Esophagus squamous epithelium (tissue), 5 donors: ENCODE measurements around the gene TLK1. TPM values are rescaled to one million over a fixed set of nuclear protein-coding genes. Genes with fewer than 3 reads are reported as not detected.

Experiments
- DNase-seq: peaks from one replicate; lab custom pipeline; 2025; lab: John Stamatoyannopoulos, UW
- H3K27ac ChIP-seq, 4 donors: fragments of 200-600 bp; sonication (generic); one replicate each; pipeline ENCODE4 v1.5.1; 2016 to 2019; ENCODE audit warnings: mild to moderate bottlenecking in 1 of 4
- H3K27me3 ChIP-seq, 4 donors: fragments of 200-600 bp; sonication (generic); 1 replicate in 3 of 4; 2 replicates in 1 of 4; pipeline versions ENCODE4 v1.5.1 to v1.6.0; 2017 to 2021; ENCODE audit warnings: antibody characterized with exemption in 1 of 4
- H3K36me3 ChIP-seq, 3 donors: fragments of 200-600 bp; sonication (generic); one replicate each; pipeline ENCODE4 v1.5.1; 2016 to 2019
- H3K4me1 ChIP-seq, 3 donors: fragments of 200-600 bp; sonication (generic); one replicate each; pipeline ENCODE4 v1.5.1; 2017 to 2019
- H3K4me3 ChIP-seq, 4 donors: fragments of 200-600 bp; sonication (generic); 1 replicate in 3 of 4; 2 replicates in 1 of 4; pipeline ENCODE4 v1.5.1; 2016 to 2019; ENCODE audit warnings: mild to moderate bottlenecking in 2 of 4, moderate library complexity in 1 of 4
- H3K9me3 ChIP-seq, 3 donors: fragments of 200-600 bp; sonication (generic); one replicate each; pipeline ENCODE4 v1.5.1; 2016 to 2019
- CTCF ChIP-seq, 6 experiments: fragments of 450-650 bp in 4 of 6; fragments of 200-600 bp in 2 of 6; sonication (generic) in 2 of 6; IDR thresholded peaks; one replicate each; pipeline ENCODE4 v1.5.1; 2016 to 2019; ENCODE audit warnings: antibody characterized with exemption in 6 of 6, mild to moderate bottlenecking in 4 of 6, moderate library complexity in 4 of 6
- POLR2A ChIP-seq, 4 donors: fragments of 450-650 bp; IDR thresholded peaks; one replicate each; pipeline ENCODE4 v1.6.1; 2017; ENCODE audit warnings: antibody characterized with exemption in 4 of 4, mild to moderate bottlenecking in 4 of 4, moderate library complexity in 3 of 4
- WGBS, 2 donors: methylation state at CpG; one replicate each; pipeline ENCODE4 v1.1.5; 2018; 5-methylcytosine and 5-hydroxymethylcytosine counted together
- intact Hi-C: fragments of 100-400 bp; cut with DNase I; formaldehyde crosslinking; loops from one replicate; pipeline ENCODE4 v1.15.0; 2022
- total RNA-seq, 4 donors: library from RNA; depleted of rRNA; stranded (reverse); fragments of >200 nt; gene quantifications; one replicate each; pipeline ENCODE4 v1.1.0, GENCODE V29; 2016
- donor health status: DM: yes; HTN: yes; CAD: no.

Gene TLK1
- total RNA-seq, 4 donors from 2014 or later = 11.1 to 24.5 (median 20.0) TPM

GRCh38 chr2:171087547-171087946, 73.1 kb downstream of the TLK1 start:
- Histone ChIP-seq H3K27me3 (no peaks in the 10 kb centered on the region), H3K4me1 (peaks cover 0 to 20% (median 4%) of the 10 kb centered on the region in 3 donors), H3K9me3 (no peaks in the 10 kb centered on the region), H3K4me3 (no peak overlapping the region), H3K27ac (no peak overlapping the region), H3K36me3 (peaks cover 0 to 10% (median 0%) of the 10 kb centered on the region in 3 donors)
- 89 to 100% methylated on average over 1 of the region's 1 CpG for WGBS, 2 donors
- DNase-seq = no peak
- TF ChIP-seq CTCF (IDR thresholded peaks at IDR 0.05) = no peak
- TF ChIP-seq POLR2A (IDR thresholded peaks at IDR 0.05) = no peak
- intact Hi-C loops = no loop called here

GRCh38 chr2:171086352-171087290, 74.1 kb downstream of the TLK1 start:
- Histone ChIP-seq H3K9me3 (no peaks in the 10 kb centered on the region), H3K27ac (no peak overlapping the region), H3K4me1 (peaks cover 0 to 20% (median 4%) of the 10 kb centered on the region in 3 donors), H3K27me3 (no peaks in the 10 kb centered on the region), H3K4me3 (no peak overlapping the region), H3K36me3 (peaks cover 0 to 10% (median 0%) of the 10 kb centered on the region in 3 donors)
- TF ChIP-seq CTCF (IDR thresholded peaks at IDR 0.05) = peak; percentile 19 to 52 (median 29)
- TF ChIP-seq POLR2A (IDR thresholded peaks at IDR 0.05) = no peak
- DNase-seq = no peak
- intact Hi-C loops = no loop called here
- 56 to 58% methylated on average over 13 of the region's 13 CpGs for WGBS, 2 donors

- 58 to 62% methylated on average over 5 of the region's 5 CpGs for WGBS, 2 donors
Observed at GRCh38 chr2:171084128-171084527, 76.6 kb downstream of the TLK1 start.

GRCh38 chr2:171083451-171083850, 77.2 kb downstream of the TLK1 start:
- TF ChIP-seq CTCF (IDR thresholded peaks at IDR 0.05) = no peak
- TF ChIP-seq POLR2A (IDR thresholded peaks at IDR 0.05) = no peak
- Histone ChIP-seq H3K27me3 (no peaks in the 10 kb centered on the region), H3K36me3 (peaks cover 0 to 25% (median 0%) of the 10 kb centered on the region in 3 donors), H3K4me3 (no peak overlapping the region), H3K27ac (no peak overlapping the region), H3K4me1 (peaks cover 0 to 20% (median 4%) of the 10 kb centered on the region in 3 donors), H3K9me3 (no peaks in the 10 kb centered on the region)
- 85 to 87% methylated on average over 2 of the region's 2 CpGs for WGBS, 2 donors
- no peak for DNase-seq
- intact Hi-C loops = no loop called here

More at GRCh38 chr2:171084128-171084527, 76.6 kb downstream of the TLK1 start:
- Histone ChIP-seq H3K9me3 (no peaks in the 10 kb centered on the region), H3K27me3 (no peaks in the 10 kb centered on the region), H3K27ac (no peak overlapping the region), H3K36me3 (peaks cover 0 to 19% (median 0%) of the 10 kb centered on the region in 3 donors), H3K4me3 (no peak overlapping the region), H3K4me1 (peaks cover 0 to 20% (median 4%) of the 10 kb centered on the region in 3 donors)
- intact Hi-C loops = no loop called here
- no peak for DNase-seq
- TF ChIP-seq POLR2A (IDR thresholded peaks at IDR 0.05) (no peak), CTCF (IDR thresholded peaks at IDR 0.05) (no peak)

GRCh38 chr2:171081649-171082111, 79.0 kb downstream of the TLK1 start:
- peaks cover 0 to 40% (median 0%) of the 10 kb centered on the region in 3 donors for H3K36me3 ChIP-seq
- no peaks in the 10 kb centered on the region for H3K9me3 ChIP-seq
- H3K4me1 ChIP-seq = peaks cover 0 to 17% (median 3%) of the 10 kb centered on the region in 3 donors
- H3K27ac ChIP-seq = no peak overlapping the region
- WGBS, 2 donors = 82 to 93% methylated on average over 3 of the region's 3 CpGs
- H3K4me3 ChIP-seq = no peak overlapping the region
- no peak for DNase-seq
- no peaks in the 10 kb centered on the region for H3K27me3 ChIP-seq
- no peak for TF ChIP-seq CTCF (IDR thresholded peaks at IDR 0.05)
- TF ChIP-seq POLR2A (IDR thresholded peaks at IDR 0.05) = no peak
- intact Hi-C loops = no loop called here
